Glomerular visceral epithelial cell (primary cell): Measurements from ENCODE around the gene LCE2A.
"Not testable (repeated sequence)": the region's sequence is repeated elsewhere in the genome, so short reads cannot be mapped to it uniquely, and the experiment has no call there.

ENCODE experiments used
- DNase-seq: peaks from one replicate; pipeline ENCODE4 v3.0.0-alpha.2; 2016; ENCODE audit errors: extremely low spot score

The LCE2A gene

DNA sequence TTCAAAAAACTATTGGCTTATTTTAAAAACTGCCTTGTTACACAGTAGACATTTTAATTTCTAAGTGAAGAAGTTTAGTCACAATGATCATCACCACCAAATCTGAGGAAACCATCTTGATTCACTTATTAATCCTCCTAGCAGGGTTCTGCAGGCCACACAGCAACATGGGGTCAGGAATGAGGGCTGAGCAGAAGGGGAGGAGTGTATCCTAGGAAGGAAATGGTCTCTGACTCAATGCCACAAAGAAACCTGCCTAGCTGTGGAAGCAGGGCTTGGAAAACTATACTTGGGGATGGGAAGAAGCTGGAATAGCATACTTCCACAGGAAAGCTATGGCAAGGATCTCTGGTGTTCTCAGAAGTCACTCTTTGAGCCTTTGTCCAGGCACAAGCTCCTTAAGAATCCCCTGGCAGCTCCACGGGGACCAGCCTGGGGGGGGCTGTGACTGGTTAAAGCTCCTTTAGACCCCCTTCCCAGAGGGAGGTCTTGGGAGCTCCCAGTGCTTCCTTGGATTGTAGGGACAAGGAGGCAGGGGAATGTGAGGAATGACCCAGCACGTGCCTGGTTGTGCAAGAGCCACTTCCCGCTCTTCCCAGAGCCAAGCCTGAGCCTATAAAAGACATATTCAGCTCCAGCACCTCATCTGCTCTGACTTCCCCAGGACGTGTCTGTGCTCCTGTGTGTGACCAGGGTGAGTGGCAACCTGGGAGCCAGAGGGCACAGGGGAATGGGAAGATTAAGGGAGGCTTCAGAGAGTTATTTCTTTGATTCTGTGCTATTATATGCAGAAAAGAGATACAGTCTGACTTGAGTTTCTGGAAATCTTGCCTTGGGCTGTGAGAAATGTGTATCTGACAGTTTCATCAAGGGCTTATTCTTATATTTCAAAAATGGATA lies at the start of gene LCE2A:
LCE2A (plus strand) TSS at position 645 of the 900 bp plus-strand sequence. CDS start 557 bp downstream, outside the sequence.
- no peak for DNase-seq

DNA sequence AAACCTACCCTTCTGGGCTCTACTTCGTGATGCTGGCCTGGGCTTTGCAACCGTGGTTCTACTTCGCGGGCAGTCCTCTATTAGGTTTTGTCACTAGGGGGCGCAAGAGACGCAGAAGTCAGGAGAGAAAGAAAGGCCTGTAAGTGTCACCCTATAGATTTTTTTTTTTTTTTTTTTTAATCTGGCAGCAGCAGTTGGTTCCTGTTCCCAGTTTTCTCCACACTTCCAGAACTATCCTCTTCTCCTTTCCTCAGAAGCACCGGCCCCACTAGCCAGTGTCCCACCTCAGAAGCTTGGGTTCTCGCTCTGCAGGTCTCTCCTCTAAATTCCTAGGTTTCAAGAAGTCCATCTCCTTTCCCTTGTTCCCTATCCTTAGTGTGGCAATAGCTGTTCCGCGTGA lies 44.0 kb upstream of the LCE2A start:
- DNase-seq: peak; percentile 47

DNA sequence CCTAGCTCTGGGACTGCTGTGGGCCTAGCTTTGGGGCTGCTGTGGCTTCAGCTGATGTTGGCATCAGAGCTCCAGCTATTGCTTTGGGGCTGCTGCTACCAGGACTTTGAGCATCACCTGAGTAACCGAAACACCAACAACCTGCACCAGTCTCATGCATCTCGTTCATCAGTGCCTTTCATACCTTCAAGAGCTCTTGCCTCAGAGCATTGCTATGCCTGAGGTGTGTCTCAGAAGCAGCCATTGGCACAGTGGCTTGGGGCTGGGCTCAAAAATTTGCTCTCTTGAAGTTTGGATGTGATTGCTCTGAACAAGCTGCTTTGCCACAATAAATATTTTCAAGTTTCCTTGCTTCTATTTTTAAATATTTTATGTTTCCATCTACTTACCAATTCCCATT lies 41.7 kb upstream of the LCE2A start:
- no peak for DNase-seq

GRCh38 chr1:152657677-152658076 lies 40.5 kb upstream of the LCE2A start:
- no peak for DNase-seq

- no peak for DNase-seq
Measured at GRCh38 chr1:152658649-152659048, 39.5 kb upstream of the LCE2A start.

- DNase-seq: no peak
Measured at GRCh38 chr1:152663098-152663497, 35.0 kb upstream of the LCE2A start, which contains the start of gene LCE2D. LCE2D (plus strand) TSS chr1:152663380; CDS start chr1:152664106, 726 bp downstream.

DNA sequence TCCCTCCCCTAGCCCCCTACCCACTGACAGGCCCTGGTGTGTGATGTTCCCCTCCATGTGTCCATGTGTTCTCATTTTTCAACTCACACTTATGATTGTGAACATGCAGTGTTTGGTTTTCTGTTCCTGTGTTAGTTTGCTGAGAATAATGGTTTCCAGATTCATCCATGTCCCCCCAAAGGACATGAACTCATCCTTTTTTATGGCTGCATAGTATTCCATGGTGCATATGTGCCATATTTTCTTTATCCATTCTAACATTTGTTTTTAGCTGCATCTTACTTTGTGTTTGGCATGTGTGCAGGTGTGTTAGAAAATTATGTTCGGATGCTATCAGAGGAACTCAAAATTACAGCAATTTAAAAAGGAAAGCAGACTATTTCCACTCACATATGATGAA lies 32.0 kb upstream of the LCE2A start:
- DNase-seq: not testable (repeated sequence)

- no peak for DNase-seq
Measured at GRCh38 chr1:152667648-152668047, 30.5 kb upstream of the LCE2A start.

DNA sequence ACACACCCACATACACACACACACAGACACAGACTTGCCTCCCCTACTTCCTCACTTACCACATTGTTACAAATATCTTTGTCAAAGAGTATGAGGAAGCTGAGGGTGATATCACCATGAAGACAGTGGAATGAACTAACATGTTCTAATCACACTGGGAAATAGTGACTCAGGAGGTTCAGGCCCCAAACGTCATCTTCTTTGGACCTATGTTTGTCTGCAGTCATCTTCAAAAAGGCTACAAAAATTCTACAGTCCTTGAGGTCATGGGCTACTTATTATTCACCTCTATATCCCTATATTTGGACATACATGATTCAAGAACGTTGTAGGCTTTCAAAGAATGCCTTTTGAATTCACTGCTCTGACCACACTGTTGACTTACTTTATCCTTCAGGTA lies 25.1 kb upstream of the LCE2A start:
- DNase-seq: no peak

DNA sequence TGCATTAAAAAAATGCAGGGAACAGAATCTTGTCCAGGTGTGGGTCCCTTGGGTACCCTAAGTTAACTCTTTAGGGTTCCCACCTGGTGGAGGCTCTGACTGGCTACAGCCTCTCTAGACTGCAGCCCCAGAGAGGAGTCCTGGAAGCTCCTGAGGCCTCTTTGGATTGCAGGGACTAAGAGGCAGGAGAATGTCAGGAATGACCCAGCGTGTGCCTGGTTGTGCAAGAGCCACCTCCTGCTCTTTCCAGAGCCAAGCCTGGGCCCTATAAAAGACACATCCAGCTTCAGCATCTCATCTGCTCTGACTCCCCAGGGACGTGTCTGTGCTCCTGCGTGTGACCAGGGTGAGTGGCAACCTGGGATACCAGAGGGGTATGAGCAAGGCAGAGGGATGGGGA lies 23.2 kb upstream of the LCE2A start, which contains the start of gene LCE2C:
LCE2C (plus strand) TSS at position 297 of the 400 bp plus-strand sequence. CDS start 737 bp downstream, outside the sequence.
- not testable (repeated sequence) for DNase-seq

DNA sequence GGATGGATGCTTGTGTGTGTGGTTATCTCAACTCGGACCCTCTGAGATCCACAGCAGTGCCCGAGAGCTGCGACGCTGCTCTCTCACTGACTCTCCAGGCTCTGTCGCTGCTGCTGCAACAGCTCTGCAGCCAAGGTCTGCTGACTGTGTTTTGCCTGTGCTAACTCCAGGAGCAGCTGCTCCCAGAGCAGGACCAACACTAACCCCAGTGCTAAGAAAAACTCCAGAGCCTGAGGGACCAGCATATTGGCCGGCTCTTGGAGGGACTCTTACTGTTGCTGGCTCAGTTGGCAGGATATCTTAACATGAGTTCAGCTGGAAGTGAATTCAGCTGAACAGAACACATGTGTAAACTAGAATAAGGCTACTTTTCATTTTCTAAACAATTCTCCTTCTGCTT lies 18.7 kb upstream of the LCE2A start:
- DNase-seq: no peak

- no peak for DNase-seq
Measured at GRCh38 chr1:152681616-152682015, 16.5 kb upstream of the LCE2A start.

- no peak for DNase-seq
Measured at GRCh38 chr1:152683846-152684245, 14.3 kb upstream of the LCE2A start.

- DNase-seq: not testable (repeated sequence)
Measured at GRCh38 chr1:152685823-152686222, 12.3 kb upstream of the LCE2A start, which contains the start of gene LCE2B. LCE2B (plus strand) TSS chr1:152686123; CDS start chr1:152686844, 721 bp downstream.

- no peak for DNase-seq
Measured at GRCh38 chr1:152699746-152700145, 1.6 kb downstream of the LCE2A start.

- no peak for DNase-seq
Measured at GRCh38 chr1:152707860-152708259, 9.7 kb downstream of the LCE2A start, which contains the start of gene LCE4A. LCE4A (plus strand) TSS chr1:152708160; CDS start chr1:152709076, 916 bp downstream.

DNA sequence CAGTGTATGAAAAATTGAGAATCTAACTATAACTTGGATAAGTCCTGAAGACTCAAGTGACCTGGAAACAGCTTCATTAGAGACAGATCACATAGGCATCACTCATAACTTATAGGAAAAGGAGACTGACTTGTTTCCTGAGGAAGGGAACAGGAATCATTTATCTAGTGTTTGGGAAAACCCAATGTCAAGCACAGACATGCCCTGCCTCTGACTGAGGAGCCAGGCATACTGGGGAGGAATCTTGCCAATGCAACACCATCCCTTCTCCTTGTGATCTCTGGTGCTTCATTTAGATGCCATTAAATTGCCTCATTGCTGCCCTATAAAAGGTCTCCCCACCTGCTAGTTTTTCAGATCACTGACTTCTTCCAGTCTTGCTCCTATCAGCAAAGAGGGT lies 20.1 kb downstream of the LCE2A start:
- DNase-seq: no peak

DNA sequence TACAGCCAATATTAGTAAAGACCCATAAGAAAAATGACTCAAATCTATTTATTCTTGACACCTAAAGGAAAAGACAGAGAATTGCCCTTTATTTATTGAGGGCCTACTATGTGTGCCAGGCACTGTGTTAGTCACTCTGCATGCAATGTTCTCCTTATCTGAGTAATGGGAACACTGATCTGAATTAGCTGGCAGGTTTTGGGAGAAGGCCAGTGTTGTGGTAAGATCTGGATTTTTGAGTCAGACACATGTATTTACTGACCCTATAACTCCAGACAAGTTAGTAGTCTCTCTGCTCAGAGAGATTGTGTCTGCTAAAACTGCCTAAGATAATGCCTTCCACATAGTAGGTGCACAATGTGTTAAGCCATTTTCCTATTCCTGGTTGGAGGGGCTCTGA lies 27.1 kb downstream of the LCE2A start:
- DNase-seq: no peak

- DNase-seq: no peak
Measured at GRCh38 chr1:152728986-152729385, 30.8 kb downstream of the LCE2A start.

DNA sequence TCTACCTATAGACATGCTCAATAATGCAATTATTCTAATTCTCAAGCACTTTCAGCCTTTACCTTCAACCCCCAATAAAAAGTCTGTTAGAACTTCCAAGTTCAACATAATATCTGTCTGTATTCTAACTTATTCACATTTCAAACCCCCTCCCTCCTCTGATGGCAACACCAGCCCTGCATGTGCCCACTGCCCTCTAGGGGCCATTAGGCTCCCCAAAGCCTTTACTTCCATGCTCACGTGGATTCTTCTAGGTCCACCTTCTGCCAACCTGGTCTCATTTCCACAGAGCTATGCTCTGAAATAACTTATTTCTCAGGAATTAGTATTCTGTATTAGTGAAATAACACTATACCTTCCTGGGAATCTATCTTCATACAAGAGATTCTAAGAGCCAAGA lies 37.5 kb downstream of the LCE2A start:
- no peak for DNase-seq

- DNase-seq: no peak
Measured at GRCh38 chr1:152737997-152738396, 39.9 kb downstream of the LCE2A start.

DNA sequence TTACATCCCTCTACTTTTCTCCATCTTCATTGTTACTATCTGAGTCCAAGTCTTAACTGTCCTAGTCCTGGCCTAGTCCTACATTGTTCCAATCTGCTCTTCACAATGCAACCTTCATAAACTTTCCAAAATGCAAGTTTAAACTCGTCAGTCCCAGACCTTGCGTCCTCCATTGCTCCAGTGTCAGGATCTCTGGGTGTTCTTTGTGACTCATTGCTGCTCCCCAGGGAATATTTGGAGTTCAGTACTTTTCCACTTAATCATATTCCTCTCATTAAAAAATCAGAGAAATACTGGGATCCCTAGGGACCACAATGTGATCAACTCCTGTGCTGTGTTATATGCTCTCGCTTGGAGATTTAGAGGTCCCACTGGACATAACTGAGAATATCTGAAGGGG lies 41.7 kb downstream of the LCE2A start:
- DNase-seq: no peak

DNA sequence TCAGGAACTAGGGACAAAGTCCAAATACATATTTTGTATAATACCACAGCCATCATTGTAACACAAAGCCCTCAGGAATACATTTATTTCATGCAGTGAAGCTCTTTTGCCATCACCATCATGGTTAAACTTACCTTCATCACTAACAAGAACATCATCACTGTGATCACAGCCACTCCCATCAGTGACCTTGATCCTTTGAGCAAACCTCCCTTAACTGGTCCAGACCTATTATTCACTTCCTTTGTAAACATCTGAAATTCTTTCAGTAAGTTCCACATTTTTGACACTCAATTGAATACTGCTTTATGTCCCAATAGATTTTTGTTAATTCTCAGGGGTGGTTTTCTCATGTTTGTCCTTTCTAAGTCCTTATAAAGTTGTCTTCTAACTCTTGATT lies 43.5 kb downstream of the LCE2A start:
- DNase-seq: no peak
